HG02852 (cell line): ENCODE results near the gene RAD51B.
"Not testable (repeated sequence)": the region's sequence is repeated elsewhere in the genome, so short reads cannot be mapped to it uniquely, and the experiment has no call there.

Source experiments
- ATAC-seq: cut with Tn5 transposase; IDR thresholded peaks from one replicate; pipeline ENCODE4 v1.9.1; 2021; ENCODE audit warnings: mild to moderate bottlenecking, moderate library complexity; ENCODE audit not compliant: unreplicated experiment

RAD51B gene

DNA sequence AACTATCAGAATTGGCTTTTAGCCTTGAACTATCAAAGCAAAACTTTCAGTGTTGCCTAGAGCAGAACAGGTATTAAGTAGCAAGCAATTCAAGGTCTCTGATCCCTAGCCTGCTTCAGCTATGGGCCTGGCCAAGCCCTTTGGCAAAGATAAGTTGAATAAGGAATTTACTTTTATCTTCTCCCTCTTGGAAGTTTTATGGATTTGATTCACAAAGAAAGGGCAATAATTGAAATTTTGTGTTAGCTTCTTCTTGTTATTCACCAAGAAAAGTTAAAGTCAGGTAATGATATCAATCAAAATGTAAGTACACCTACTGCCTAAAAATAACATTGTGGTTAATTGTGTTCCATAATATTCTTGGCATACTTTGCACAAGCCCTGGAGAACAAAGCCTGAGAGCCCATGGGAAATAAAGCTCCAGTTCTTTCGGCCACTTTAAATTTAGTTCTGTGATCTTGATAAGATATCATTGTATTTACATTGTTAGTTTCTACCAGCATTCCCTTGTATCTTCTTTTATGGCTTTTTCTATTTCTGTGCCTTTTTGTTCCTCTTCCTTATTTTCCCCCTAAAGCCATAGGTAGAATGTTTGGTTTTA is 158.0 kb downstream of the RAD51B start:
- ATAC-seq, result no peak

DNA sequence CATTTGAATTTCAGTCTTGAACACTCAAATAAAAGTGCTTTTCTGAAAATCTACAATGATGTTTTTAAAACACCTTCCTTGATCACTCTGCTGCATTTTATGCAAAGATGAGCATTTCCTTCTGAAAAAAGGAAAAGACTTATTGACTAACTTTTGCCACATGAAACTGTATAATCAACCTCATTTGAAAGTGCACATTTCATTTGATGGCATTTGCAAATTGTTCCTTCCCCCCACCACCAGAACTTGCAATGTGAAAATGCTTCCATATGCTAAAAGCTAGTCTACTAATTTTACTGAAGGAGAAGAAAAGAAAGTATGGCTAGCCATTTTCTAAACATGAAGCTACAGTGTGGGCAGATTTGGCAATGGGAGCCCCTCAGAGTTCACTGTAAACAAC is 159.2 kb downstream of the RAD51B start:
- ATAC-seq, result no peak

DNA sequence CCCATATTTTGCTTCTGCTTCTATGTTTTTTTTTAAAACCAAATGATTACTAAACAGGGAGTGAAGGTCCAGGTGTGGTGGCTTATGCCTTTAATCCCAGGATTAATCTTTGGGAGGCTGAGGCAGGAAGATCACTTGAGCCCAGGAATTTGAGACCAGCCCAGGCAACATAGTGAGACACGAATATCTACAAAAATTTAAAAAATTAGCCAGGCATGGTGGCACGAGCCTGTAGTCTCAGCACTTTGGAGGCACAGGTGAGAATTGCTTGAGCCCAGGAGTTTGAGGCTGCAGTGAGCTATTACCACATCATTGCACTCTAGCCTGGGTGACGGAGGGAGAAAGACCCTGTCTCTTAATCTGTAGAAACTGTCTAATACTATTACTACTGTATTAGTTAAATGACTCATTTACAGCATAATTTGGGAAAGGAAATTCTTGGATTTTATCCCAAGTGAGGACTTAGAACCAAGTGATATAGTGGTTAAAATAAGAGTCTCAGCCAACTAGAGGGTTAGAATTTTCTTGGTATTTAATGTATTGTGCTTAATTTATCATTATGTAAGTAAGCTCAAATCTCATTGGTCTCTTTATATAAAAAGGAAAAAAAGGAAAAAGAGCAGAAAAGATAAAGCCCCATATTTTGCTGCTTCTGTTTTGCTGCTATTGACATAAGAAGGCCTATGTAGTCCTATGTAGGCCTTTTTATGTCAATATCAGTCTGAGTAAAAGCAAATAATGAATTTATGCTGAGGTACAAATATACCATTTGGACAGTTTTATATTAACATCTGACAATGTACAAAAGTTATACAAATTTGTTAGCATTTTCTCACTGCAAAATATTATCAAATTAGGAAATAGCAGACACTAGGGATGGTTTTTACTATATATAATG is 163.4 kb downstream of the RAD51B start:
- no peak for ATAC-seq

DNA sequence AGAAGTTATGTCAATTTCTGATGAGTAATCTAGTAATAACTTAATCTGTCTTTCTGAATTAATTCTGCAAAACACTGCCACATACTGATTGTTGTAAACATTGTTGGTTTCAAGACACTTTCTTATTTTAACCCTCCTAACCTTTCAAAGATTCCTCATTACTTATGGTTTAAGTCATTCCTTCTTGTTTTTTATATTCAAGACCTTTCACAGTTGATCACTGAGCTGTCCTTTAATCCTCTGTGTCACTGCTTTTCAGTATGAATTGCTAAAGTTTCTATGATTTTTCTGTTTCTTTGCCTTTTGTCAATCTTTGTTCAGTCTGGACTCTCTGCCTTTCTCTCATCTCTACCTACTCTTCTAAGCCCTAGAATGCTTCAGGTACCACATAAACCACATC is 164.7 kb downstream of the RAD51B start:
- no peak for ATAC-seq

GRCh38 chr14:67986131-67986841 is 166.7 kb downstream of the RAD51B start:
- no peak for ATAC-seq

GRCh38 chr14:67987606-67988005 is 168.0 kb downstream of the RAD51B start:
- no peak for ATAC-seq

DNA sequence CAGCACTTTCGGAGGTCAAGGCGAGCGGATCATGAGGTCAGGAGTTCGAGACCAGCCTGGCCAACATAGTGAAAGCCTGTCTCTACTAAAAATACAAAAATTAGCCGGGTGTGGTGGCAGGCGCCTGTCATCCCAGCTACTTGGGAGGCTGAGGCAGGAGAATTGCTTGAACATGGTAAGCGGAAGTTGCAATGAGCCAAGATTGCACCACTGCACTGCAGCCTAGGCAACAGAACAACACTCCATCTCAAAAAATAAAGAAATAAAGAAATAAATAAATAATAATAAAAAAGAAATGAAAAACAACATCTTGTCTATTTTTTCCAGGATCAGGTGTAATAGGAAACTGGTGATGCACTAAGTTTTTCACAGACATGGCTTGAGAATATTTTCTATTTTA is 168.6 kb downstream of the RAD51B start:
- not testable (repeated sequence) for ATAC-seq

DNA sequence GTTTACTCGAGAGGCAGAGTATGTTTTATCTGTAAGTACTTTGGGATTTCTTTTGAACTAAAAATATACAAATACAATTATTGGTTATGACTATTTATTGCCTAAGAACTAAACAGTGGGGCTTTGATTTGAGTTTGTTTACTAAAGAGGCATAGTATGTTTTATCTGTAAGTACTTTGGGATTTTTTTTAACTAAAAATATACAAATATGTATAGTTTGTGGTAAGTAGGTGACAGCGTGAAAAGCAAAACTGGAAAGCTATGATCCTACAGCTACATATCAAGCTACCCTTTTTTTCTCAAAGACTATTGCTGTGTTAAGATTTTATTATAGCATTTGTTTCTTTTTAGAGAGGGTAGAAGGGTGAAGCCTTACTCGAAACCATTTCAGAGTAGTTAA is 171.0 kb downstream of the RAD51B start:
- no peak for ATAC-seq

DNA sequence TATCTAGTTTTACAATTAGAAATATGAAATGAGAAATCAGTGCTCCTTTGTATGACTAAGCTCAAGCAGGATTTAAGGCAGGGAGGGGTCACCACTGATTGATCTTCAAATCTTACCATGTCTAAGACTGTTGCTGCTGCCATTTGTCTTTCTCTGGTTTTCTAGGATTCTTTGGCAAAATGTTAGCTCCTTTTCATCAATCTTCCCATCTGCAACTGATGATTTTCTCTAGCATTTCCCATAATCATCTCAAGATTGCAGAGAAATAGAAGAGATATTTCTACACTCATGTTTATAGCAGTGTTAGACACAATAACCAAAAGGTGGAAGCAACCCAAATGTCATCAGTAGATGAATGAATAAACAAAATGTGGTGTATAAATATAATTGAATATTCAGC is 175.0 kb downstream of the RAD51B start:
- no peak for ATAC-seq

DNA sequence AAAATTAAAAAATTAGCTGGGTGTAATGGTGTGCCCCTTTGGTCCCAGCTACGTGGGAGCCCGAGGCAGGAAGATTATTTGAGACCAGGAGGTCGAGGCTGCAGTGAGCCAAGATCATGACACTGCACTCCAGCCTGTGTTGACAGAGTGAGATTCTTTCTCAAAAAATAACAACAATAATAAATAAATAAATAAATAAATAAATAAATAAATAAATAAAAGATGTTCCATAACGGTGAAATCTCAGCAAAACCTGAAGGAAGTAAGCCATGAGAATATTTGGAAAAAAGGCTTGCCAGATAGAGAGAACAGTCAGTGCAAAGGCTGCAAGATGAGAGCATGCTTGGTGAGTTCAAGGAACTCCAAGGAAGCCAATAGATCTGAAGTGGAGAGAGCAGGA is 176.7 kb downstream of the RAD51B start:
- ATAC-seq, result no peak

- ATAC-seq, result no peak
These were observed 179.3 kb downstream of the RAD51B start for GRCh38 chr14:67998834-67999233.

DNA sequence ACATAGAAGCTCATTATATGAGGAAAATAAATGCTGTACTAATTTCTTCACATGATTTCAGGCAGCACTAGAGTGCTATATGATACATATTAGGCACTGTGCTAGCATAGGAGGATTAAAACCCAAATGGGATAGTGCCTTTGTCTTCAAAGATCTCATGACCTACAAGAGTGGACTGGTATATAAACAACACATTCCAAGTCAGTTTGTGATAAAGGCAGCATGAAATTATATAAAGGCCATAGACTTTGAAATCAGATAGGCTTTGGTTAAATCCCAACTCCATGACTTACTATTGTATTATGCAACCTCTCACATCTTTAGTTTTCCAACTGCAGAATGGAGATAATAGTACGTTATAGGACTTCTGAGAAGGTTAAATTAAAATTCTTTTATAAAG is 179.7 kb downstream of the RAD51B start:
- ATAC-seq, result no peak

GRCh38 chr14:67999705-68000384 is 180.3 kb downstream of the RAD51B start:
- no peak for ATAC-seq

DNA sequence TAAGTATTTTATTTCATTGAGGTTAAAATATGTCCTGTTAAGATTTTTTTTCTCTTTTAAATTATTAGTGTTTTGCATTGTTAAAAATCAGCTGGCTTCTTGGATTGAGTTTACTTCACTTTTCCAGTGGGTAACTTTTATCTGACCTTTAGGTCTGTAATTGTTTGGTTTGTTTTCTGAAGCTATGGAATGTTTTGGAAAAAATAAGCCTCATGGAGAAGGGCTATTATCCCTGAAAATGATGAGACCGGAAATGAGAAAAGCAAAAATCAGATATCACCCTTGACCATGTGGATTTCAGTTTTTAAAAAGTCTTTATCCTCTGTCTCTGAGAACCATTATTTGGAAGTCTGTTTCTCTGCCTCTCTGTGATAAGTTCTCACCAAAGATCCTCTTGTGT is 180.9 kb downstream of the RAD51B start:
- ATAC-seq, result no peak

DNA sequence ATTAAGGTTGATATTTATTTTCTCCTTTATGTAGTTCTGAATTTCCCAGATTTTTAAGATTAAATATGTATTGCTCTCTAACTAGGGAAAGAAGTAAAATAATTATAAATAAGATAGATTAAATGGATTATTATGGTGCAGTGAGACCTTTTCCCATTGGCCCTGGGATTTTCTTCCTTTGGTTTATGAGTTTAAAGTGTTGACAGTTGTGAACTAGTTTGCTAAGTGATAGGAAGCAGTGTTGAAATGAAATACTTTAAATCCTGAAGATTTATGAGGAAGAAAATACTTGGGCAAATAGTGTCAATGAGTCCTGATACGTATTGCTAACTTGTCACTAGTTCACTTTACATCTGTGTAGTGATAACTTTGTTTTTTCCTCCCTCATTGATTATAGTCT is 188.9 kb downstream of the RAD51B start:
- ATAC-seq, result no peak

- no peak for ATAC-seq
These were observed 191.9 kb downstream of the RAD51B start for GRCh38 chr14:68011406-68012028.

DNA sequence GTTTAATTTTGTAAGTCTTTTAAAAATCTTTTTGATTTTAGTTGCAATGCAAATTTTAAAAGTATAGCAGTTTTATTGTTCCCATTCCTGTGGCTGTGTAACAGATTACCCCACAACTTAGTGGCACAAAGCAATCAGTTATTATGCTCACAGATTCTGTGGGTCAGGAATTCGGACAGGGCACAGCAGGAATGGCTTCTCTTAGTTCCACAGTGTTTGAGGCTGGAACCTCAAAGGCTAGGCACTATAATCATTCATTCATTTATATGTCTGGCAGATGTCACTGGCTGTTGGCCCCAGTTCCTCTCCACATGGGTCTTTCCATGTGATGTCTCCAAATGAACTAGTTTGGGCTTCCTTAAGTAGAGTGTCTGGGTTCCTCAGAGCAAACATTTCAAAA is 193.3 kb downstream of the RAD51B start:
- no peak for ATAC-seq

- ATAC-seq, result no peak
These were observed 193.7 kb downstream of the RAD51B start for GRCh38 chr14:68013326-68013725.

- no peak for ATAC-seq
These were observed 195.2 kb downstream of the RAD51B start for GRCh38 chr14:68014771-68015170.

DNA sequence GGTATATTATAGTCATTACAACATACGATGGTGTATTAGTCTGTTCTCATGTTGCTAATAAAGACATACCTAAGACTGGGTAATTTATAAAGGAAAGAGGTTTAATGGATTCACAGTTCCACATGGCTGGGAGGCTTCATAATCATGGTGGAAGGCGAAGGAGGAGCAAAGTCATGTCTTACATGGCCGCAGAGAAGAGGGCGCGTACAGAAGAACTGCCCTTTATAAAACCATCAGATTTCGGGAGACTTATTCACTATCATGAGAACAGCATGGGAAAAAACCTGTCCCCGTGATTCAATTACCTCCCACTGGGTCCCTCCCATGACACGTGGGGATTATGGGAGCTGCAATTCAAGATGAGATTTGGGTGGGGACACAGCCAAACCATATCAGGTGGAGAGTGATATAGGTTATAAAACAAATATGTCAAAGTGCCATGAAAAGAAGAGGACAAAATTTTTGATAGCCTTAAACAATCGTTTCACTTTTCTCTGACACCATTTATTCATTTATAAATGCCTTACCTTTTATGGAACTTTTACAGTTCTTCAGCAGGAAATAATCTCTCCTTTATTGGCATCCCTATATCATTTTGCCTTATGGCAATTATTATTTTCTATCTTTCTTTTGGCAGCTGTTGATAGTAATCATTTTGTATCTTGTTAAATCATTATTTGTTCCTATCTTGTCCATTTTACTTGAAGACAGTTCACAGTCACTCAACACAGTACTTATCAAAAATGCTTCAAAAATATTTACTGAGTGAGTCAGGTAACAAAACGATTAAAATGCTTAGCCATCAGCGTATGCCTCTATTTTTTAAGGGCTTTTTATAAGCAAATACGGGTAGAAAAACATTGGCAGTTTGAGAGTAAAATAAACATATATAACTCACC is 196.0 kb downstream of the RAD51B start:
- no peak for ATAC-seq
